Calu3 (cell line): ENCODE data around the gene PSENEN. TPM values are rescaled to one million over a fixed set of nuclear protein-coding genes. Genes with fewer than 3 reads are reported as not detected.

Source experiments
- BruUV-seq: library from RNA; stranded (reverse); fragments of 400-500 nt; replicated peaks from 2 replicates; lab custom pipeline; 2021; lab: Mats Ljungman, UMichigan
- CTCF ChIA-PET: fragments of 300-600 bp; sonication (Branson Sonifier 250); formaldehyde crosslinking; loops from one replicate; lab custom pipeline; 2022; ENCODE audit warnings: antibody characterized with exemption; lab: Charles Lee
- DNase-seq: peaks from one replicate; pipeline ENCODE4 v3.0.0; 2022
- H3K27ac Mint-ChIP-seq: one replicate; pipeline ENCODE4 v1.8.0; 2022; ENCODE audit warnings: mixed read lengths; ENCODE audit not compliant: unreplicated experiment
- H3K27me3 Mint-ChIP-seq: one replicate; pipeline ENCODE4 v1.8.0; 2022; ENCODE audit warnings: mixed read lengths; ENCODE audit not compliant: unreplicated experiment
- H3K36me3 Mint-ChIP-seq: one replicate; pipeline ENCODE4 v1.8.0; 2022; ENCODE audit warnings: mild to moderate bottlenecking, moderate library complexity, mixed read lengths; ENCODE audit not compliant: insufficient read depth, unreplicated experiment
- H3K4me1 Mint-ChIP-seq: one replicate; pipeline ENCODE4 v1.8.0; 2022; ENCODE audit warnings: mild to moderate bottlenecking, low read depth, mixed read lengths; ENCODE audit not compliant: unreplicated experiment
- H3K4me3 Mint-ChIP-seq: one replicate; pipeline ENCODE4 v1.8.0; 2022; ENCODE audit warnings: mild to moderate bottlenecking, low read depth, moderate library complexity, mixed read lengths; ENCODE audit not compliant: unreplicated experiment
- H3K9me3 Mint-ChIP-seq: one replicate; pipeline ENCODE4 v1.8.0; 2022; ENCODE audit warnings: low read depth, mixed read lengths; ENCODE audit not compliant: unreplicated experiment
- intact Hi-C: fragments of 100-400 bp; cut with micrococcal nuclease; formaldehyde crosslinking; loops from one replicate; pipeline ENCODE4 v1.10.0; 2022; ENCODE audit not compliant: unreplicated experiment
- total RNA-seq: library from RNA; stranded (reverse); gene quantifications from 2 replicates; pipeline ENCODE4 v1.2.3, GENCODE V29; 2022
- TF ChIP-seq, protein P1 (sequence below): fragments of 200-600 bp; IDR thresholded peaks from one replicate; pipeline ENCODE4 v1.8.0; 2022; ENCODE audit warnings: antibody characterized with exemption; ENCODE audit not compliant: unreplicated experiment

PSENEN gene
- total RNA-seq, 1 experiment from 2014 or later = 114 TPM

DNA sequence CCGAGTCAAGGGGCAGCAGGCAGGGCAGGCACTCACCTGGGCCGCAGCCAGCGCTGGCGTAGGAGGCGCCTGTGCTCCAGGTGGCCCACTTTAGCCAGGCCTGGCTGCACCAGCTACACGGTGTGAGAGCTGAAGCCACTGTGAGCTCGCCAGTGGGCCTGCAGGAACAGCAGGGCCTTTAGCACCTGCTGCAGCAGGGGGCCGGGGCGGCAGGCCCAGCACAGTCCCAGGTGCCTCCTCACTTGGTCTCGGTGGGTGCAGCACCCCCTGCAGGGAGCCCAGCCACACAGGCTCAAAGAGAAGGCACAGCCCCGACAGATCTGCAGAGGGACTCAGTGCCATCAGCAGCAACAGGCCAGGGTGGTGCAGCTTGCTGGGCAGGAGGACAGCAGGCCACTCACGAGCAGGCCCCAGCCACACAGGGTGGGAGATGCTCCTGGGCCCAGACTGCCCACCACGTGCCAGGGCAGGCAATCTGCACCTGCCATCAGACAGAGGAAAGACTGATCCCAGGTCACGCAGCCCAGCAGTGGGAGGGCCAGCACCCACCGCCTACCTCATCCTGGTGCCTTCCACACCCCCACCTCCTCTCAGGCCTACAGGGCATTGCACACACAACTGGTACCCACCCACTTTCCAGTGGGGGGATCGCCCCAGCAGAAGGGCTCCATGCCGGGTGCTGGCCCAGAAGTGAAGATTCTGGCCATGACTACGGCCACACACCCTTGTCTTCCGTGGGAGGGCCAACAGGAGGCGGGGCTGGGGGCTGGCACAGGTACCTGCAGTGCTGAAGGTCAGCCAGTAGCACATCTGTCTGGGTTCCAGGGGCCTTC lies 45.7 kb downstream of the PSENEN start:
- BruUV-seq = no TSS peak
- no peaks in the 10 kb centered on the region for H3K36me3 Mint-ChIP-seq
- H3K9me3 Mint-ChIP-seq = no peaks in the 10 kb centered on the region
- TF ChIP-seq, protein P1, sequence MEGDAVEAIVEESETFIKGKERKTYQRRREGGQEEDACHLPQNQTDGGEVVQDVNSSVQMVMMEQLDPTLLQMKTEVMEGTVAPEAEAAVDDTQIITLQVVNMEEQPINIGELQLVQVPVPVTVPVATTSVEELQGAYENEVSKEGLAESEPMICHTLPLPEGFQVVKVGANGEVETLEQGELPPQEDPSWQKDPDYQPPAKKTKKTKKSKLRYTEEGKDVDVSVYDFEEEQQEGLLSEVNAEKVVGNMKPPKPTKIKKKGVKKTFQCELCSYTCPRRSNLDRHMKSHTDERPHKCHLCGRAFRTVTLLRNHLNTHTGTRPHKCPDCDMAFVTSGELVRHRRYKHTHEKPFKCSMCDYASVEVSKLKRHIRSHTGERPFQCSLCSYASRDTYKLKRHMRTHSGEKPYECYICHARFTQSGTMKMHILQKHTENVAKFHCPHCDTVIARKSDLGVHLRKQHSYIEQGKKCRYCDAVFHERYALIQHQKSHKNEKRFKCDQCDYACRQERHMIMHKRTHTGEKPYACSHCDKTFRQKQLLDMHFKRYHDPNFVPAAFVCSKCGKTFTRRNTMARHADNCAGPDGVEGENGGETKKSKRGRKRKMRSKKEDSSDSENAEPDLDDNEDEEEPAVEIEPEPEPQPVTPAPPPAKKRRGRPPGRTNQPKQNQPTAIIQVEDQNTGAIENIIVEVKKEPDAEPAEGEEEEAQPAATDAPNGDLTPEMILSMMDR = no peak
- intact Hi-C loops = no loop called here
- no peak overlapping the region for H3K4me3 Mint-ChIP-seq
- H3K4me1 Mint-ChIP-seq = peaks cover 8% of the 10 kb centered on the region
- CTCF ChIA-PET = no interaction called here
- no peak for DNase-seq
- peaks cover 5% of the 10 kb centered on the region for H3K27me3 Mint-ChIP-seq
- H3K27ac Mint-ChIP-seq = no peak overlapping the region

DNA sequence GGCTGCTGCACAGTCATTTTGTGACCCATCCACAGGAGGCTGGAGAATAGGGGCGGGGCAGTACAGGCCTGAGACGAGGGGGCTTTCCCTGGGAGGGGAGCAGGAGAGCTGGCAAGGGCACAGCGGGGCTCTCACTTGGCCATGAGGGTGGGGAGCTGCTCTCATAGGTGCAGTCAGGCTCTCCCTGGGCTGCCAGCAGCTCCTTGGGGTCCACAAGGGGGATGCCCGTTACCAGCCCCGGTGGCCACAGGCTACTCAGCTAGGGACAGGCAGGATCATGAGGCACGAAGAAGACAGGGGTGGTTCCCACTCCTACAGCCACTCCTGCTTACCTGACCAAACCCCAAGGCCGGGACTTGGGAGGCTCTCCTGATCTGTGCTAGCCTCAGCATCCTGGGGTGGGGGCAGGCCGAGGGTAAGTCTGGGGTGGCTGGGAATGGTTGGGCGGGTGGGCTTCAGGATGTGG lies 46.4 kb downstream of the PSENEN start:
- Mint-ChIP-seq H3K9me3 (no peaks in the 10 kb centered on the region), H3K27ac (no peak overlapping the region), H3K4me1 (peaks cover 8% of the 10 kb centered on the region), H3K4me3 (no peak overlapping the region), H3K27me3 (peaks cover 12% of the 10 kb centered on the region), H3K36me3 (no peaks in the 10 kb centered on the region)
- no TSS peak for BruUV-seq
- intact Hi-C loops = no loop called here
- CTCF ChIA-PET = interaction anchor here (0.7 kb wide), 1 partner anchor 8 kb away, joined by 3 read pairs; no protein-coding TSS in a partner anchor
- no peak for DNase-seq
- TF ChIP-seq, protein P1 = no peak

DNA sequence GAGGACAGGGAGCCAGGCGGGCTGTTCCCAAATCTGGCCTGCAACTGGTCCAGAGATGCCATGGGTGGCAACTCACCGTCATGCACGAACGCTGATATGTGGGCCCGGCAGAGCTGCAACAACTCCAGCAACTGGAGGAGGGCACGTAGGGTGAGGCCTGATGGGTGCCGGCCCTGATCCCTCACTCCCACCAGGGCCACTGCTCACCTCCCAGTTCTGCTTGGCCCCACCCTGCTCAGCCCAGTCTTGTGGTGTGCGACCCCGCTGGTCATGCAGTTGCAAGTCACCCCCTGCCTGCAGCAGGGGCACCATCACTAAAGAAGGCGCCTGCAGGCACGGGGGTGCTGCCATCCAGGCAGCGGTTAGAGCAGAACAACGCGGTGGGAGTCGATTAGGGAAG lies 46.9 kb downstream of the PSENEN start:
- Mint-ChIP-seq H3K4me3 (no peak overlapping the region), H3K9me3 (no peaks in the 10 kb centered on the region), H3K27me3 (peaks cover 17% of the 10 kb centered on the region), H3K27ac (no peak overlapping the region), H3K4me1 (peaks cover 8% of the 10 kb centered on the region), H3K36me3 (no peaks in the 10 kb centered on the region)
- CTCF ChIA-PET = interaction anchor here (0.7 kb wide), 1 partner anchor 8 kb away, joined by 3 read pairs; no protein-coding TSS in a partner anchor
- BruUV-seq = no TSS peak
- no peak for DNase-seq
- intact Hi-C loops = no loop called here
- TF ChIP-seq, protein P1 = no peak

DNA sequence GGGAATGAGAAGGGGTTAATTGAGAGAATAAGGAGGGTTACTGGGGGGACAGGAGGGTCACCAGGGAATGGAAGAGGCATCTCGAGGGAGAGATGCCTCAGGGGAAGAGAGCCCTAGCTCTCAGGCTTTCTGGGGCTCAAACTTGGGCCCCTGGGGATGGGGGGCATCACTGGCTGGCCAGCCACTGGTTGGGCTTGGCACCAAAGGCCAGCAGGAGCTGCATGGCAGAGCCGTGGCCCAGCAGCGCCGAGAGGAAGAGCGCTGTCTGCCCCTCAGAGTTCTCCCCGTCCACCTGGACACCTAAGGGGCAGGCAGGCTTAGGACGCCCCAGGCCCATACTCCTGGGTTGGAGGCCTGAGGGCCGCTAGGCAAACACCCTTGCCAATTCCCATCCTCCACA lies 47.4 kb downstream of the PSENEN start:
- H3K27me3 Mint-ChIP-seq = peaks cover 20% of the 10 kb centered on the region
- intact Hi-C loops = no loop called here
- H3K4me1 Mint-ChIP-seq = peaks cover 8% of the 10 kb centered on the region
- BruUV-seq = no TSS peak
- CTCF ChIA-PET = no interaction called here
- H3K27ac Mint-ChIP-seq = no peak overlapping the region
- no peak for DNase-seq
- H3K36me3 Mint-ChIP-seq = no peaks in the 10 kb centered on the region
- TF ChIP-seq, protein P1 = no peak
- no peaks in the 10 kb centered on the region for H3K9me3 Mint-ChIP-seq
- H3K4me3 Mint-ChIP-seq = no peak overlapping the region
